Measurements from ENCODE around the gene TBC1D22A. TPM values are rescaled to one million over a fixed set of nuclear protein-coding genes. Genes with fewer than 3 reads are reported as not detected.
"Not testable (repeated sequence)": the region's sequence is repeated elsewhere in the genome, so short reads cannot be mapped to it uniquely, and the experiment has no call there.

Gene TBC1D22A
- total RNA-seq, 2 donors from 2014 or later: 29.5 to 34.8 TPM

DNA sequence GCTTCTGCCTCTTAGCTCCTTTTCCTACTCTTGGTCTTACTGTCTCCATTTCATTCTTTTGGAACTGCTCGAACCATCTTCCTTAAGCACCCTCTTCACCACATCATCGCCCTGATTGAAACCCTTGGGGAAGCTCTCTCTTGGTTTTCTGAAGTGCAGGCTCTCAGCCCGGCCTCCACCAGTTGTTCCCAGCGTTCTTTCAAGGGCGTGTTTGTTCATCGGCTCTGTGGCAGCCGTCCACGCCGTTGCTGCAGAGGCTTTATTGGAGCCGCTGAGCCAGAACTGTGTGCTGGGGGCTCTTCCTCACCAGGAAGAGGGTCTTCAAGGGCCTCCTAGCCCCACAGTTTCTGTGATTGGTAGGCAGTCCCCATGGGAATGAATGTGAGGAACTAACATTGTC, 214.1 kb downstream of the TBC1D22A start:
- ATAC-seq (replicated peaks in 1 of 2): no peak
- Mint-ChIP-seq H3K9me3 (no peaks in the 10 kb centered on the region), H3K36me3 (ENCODE audit: insufficient read depth in 2 of 2) (peaks cover 0 to 3% of the 10 kb centered on the region in 2 donors), H3K4me3 (no peak overlapping the region), H3K27ac (no peak overlapping the region), H3K27me3 (ENCODE audit: low read depth) (no peaks in the 10 kb centered on the region), H3K4me1 (ENCODE audit: low read depth) (no peaks in the 10 kb centered on the region)
- no peak for DNase-seq

DNA sequence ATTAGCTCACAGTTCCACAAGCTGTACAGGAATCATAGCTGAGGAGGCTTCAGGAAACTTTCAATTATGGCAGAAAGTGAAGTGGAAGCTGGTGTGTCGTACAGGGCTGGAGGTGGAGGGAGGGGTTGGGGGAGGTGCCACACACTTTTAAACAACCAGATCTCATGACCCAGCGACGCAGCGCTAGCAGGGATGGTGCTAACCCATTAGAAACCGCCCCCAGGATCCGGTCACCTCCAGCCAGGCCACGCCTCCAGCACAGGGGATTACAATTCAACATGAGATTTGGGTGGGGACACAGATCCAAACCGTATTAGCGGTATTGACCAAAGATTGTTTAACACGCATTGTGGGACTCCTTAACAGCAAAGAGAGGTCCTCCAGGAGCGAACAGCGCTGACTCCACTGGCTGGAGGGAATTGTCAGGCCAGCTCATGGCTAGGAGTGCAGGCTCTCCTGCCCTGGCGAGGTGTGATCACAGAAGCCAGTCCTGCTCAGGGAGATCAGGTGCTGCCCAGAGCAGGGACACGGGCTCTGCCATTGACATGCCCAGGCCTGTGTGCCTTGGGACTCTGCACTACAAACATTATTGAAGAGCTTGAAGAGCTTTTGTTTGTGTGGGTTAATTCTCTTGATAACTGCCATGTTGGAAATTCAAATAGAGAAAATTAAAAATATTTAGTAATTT, 215.3 kb downstream of the TBC1D22A start:
- Mint-ChIP-seq H3K27me3 (ENCODE audit: low read depth) (no peaks in the 10 kb centered on the region), H3K9me3 (no peaks in the 10 kb centered on the region), H3K4me1 (ENCODE audit: low read depth) (no peaks in the 10 kb centered on the region), H3K27ac (no peak overlapping the region), H3K36me3 (ENCODE audit: insufficient read depth in 2 of 2) (peaks cover 0 to 3% of the 10 kb centered on the region in 2 donors), H3K4me3 (no peak overlapping the region)
- DNase-seq: no peak
- no peak for ATAC-seq (replicated peaks in 1 of 2)

DNA sequence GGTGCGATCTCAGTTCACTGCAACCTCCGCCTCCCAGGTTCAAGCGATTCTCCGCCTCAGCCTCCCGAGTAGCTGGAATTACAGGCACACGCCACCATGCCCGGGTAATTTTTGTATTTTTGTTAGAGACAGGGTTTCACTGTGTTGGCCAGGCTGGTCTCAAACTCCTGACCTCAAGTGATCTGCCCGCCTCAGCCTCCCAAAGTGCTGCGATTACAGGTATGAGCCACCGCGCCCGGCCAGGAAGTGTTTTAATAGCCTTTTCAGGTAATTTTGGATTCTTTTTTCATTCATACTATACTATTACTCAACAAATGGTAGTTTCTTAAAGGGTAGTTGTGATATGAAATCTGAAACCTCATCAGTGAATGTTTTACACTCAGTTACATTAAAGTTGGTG, 216.2 kb downstream of the TBC1D22A start:
- DNase-seq; H3K4me3 Mint-ChIP-seq; H3K4me1 Mint-ChIP-seq (ENCODE audit: low read depth); H3K9me3 Mint-ChIP-seq; H3K36me3 Mint-ChIP-seq (ENCODE audit: insufficient read depth in 2 of 2); H3K27ac Mint-ChIP-seq; ATAC-seq (replicated peaks in 1 of 2); H3K27me3 Mint-ChIP-seq (ENCODE audit: low read depth): not testable (repeated sequence)

DNA sequence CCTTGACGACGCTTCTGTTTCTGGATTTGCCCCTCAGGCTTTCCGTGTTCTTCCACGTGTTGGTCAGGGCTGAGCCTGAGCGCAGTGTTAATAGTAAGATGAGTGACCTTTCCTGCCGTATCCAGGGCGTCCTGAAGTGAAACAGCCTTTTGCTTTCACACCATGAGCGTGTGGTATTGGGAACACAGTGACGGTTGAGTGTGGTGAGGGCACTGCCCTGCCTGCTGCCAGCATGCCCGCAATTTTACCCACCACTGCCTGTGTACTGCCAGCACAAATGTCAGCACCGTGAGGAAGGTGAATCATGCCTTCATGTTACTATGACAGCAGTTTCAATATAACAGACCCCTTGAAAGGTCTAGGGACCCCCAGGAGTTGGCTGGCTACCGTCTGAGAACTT, 217.1 kb downstream of the TBC1D22A start:
- Mint-ChIP-seq H3K27ac (no peak overlapping the region), H3K4me3 (no peak overlapping the region), H3K27me3 (ENCODE audit: low read depth) (no peaks in the 10 kb centered on the region), H3K4me1 (ENCODE audit: low read depth) (no peaks in the 10 kb centered on the region), H3K36me3 (ENCODE audit: insufficient read depth in 2 of 2) (peaks cover 0 to 3% of the 10 kb centered on the region in 2 donors), H3K9me3 (no peaks in the 10 kb centered on the region)
- ATAC-seq (replicated peaks in 1 of 2) (no peak), DNase-seq (no peak)

DNA sequence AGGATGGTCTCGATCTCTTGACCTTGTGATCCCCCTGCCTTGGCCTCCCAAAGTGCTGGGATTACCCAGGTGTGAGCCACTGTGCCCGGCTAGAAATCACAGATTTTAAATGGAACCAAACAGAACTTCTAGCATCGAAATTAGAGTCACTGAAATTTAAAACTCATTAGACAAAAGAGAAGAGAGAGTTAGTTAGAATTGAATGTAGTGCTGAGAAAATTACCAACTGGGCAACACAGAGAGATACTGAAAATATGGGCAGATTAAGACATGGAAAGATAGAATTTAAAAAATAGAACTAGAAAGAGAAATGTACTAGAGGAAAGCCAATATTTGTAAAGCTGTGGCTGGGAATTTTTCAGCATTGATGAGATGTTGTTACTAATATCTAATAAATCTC, 217.9 kb downstream of the TBC1D22A start:
- Mint-ChIP-seq H3K27ac (peak overlapping the region; percentile 25), H3K36me3 (ENCODE audit: insufficient read depth in 2 of 2) (peaks cover 0 to 3% of the 10 kb centered on the region in 2 donors), H3K27me3 (ENCODE audit: low read depth) (no peaks in the 10 kb centered on the region), H3K9me3 (no peaks in the 10 kb centered on the region), H3K4me1 (ENCODE audit: low read depth) (no peaks in the 10 kb centered on the region), H3K4me3 (no peak overlapping the region)
- DNase-seq: no peak
- ATAC-seq (replicated peaks in 1 of 2): no peak

DNA sequence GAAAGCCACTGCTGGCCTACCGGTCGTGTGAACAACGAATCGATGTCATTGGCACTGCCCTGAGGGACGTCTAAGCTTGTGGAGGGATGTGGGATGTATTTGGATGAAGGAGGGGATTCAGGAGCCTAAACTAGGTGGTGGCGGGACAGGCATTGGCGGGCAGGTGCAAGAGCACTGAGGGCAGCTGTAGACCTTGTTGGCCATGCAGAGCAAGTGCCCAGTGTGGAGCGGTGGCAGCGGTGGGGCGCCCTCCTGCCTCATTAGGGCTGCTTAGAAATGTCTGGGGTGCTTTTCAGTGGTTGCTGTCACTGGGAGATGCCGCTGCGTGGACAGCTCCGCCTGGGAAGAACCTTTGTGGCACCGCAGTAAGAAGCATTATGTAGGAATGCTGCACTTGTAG, 220.2 kb downstream of the TBC1D22A start:
- no peak overlapping the region for H3K27ac Mint-ChIP-seq
- no peaks in the 10 kb centered on the region for H3K4me1 Mint-ChIP-seq (ENCODE audit: low read depth)
- no peak for ATAC-seq (replicated peaks in 1 of 2)
- H3K27me3 Mint-ChIP-seq (ENCODE audit: low read depth): no peaks in the 10 kb centered on the region
- no peak for DNase-seq
- no peaks in the 10 kb centered on the region for H3K36me3 Mint-ChIP-seq (ENCODE audit: insufficient read depth in 2 of 2)
- H3K4me3 Mint-ChIP-seq: no peak overlapping the region
- H3K9me3 Mint-ChIP-seq: no peaks in the 10 kb centered on the region

DNA sequence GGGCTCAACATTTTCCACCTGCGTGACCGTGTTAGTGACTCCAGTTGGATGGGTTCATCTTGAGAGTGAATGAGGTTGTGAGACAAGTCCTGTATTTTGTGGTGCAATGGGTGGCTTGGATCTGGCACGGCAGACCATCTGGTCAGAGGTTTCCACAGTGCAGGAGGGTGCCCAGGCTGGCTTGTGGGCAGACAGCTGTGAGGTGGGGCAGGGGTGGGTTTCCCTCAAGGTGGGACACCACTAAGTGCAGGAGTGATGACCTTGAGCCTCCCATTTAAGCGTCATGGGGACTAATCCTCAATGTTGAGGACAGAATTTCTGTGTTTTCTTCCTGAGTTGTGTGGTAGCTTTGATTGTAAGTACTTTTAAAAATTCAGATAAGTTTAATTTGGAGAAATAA, 220.6 kb downstream of the TBC1D22A start:
- Mint-ChIP-seq H3K9me3 (no peaks in the 10 kb centered on the region), H3K36me3 (ENCODE audit: insufficient read depth in 2 of 2) (no peaks in the 10 kb centered on the region), H3K4me3 (no peak overlapping the region), H3K27me3 (ENCODE audit: low read depth) (no peaks in the 10 kb centered on the region), H3K27ac (no peak overlapping the region), H3K4me1 (ENCODE audit: low read depth) (no peaks in the 10 kb centered on the region)
- DNase-seq (no peak), ATAC-seq (replicated peaks in 1 of 2) (no peak)

DNA sequence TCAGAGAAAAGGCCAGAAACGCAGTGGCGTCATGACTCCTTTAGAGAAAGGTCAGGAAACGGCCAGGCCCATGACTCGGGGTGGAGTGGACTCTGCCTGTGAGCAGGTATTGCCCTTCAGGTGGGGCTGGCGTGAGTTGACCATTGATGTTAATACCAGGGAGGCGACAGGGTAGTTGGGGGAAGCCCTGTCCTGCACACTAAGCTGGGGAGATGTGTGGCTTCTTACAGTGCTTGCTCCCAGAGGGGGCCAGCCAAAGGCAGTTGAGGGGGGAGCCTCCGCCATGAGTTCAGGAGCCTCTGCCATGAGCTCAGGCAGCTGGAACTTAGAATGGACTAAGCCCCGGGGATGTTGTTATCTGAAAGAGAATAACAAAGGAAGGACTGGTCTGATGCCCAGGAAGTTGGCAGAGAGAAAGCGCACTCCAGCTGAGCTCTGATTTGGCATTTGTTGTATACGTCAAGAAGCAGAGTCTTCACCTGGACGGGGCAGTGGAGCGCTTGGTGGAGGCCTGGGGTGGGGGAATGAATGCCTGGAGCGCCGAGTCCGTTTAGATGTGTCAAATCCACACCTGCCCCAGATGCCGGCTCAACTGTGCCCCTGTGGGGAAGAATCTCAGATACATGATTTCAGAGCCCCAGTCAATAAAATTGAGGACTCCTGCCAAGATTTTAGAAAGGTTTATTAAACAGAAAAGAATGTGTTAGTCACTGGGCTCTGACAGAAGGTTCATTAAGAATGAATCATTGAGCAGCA, 222.5 kb downstream of the TBC1D22A start:
- H3K27ac Mint-ChIP-seq: no peak overlapping the region
- DNase-seq: no peak
- ATAC-seq (replicated peaks in 1 of 2): no peak
- no peaks in the 10 kb centered on the region for H3K27me3 Mint-ChIP-seq (ENCODE audit: low read depth)
- H3K4me3 Mint-ChIP-seq: no peak overlapping the region
- no peaks in the 10 kb centered on the region for H3K9me3 Mint-ChIP-seq
- H3K4me1 Mint-ChIP-seq (ENCODE audit: low read depth): no peaks in the 10 kb centered on the region
- H3K36me3 Mint-ChIP-seq (ENCODE audit: insufficient read depth in 2 of 2): no peaks in the 10 kb centered on the region

DNA sequence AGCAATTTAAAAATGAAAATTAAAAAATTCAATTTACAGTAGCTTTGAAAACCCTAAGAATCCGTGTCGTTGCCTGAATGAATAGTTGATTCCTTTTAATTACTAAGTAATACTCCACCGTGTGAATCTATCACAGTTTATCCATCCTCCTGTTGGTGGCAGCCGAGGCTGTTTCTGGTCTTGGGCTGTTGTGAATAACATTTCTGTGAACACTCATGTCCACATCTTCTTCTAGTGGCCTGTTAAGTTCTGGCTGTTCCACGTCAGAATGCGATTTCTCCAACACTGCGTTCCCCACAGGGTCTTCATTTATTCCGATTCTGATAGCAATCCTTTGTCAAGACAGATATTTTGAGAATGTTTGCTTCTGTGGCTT, 223.0 kb downstream of the TBC1D22A start:
- H3K27ac Mint-ChIP-seq: no peak overlapping the region
- no peaks in the 10 kb centered on the region for H3K36me3 Mint-ChIP-seq (ENCODE audit: insufficient read depth in 2 of 2)
- H3K4me3 Mint-ChIP-seq: no peak overlapping the region
- H3K27me3 Mint-ChIP-seq (ENCODE audit: low read depth): no peaks in the 10 kb centered on the region
- DNase-seq: no peak
- no peaks in the 10 kb centered on the region for H3K4me1 Mint-ChIP-seq (ENCODE audit: low read depth)
- no peaks in the 10 kb centered on the region for H3K9me3 Mint-ChIP-seq
- no peak for ATAC-seq (replicated peaks in 1 of 2)

DNA sequence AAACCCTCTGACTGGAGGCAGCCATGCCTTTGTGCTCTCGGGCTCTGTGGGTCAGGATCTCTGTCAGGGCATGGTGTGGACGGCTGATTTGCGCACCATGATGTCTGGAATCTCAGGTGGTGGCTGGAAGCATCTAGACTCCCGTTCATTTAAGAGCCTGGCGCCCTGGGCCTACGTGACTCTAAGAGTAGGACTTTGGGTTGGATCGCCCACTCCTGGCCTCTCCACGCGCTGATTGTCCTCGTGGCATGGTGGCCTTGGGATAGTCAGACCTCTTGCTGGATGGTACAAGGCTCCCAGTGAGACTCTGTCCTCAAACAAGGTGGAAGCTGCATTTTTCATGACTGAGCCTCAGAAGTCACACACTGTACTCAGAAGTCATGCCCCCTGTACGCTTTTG, 224.3 kb downstream of the TBC1D22A start:
- Mint-ChIP-seq H3K27ac (no peak overlapping the region), H3K27me3 (ENCODE audit: low read depth) (no peaks in the 10 kb centered on the region), H3K36me3 (ENCODE audit: insufficient read depth in 2 of 2) (no peaks in the 10 kb centered on the region), H3K4me3 (no peak overlapping the region), H3K9me3 (no peaks in the 10 kb centered on the region), H3K4me1 (ENCODE audit: low read depth) (no peaks in the 10 kb centered on the region)
- no peak for ATAC-seq (replicated peaks in 1 of 2)
- no peak for DNase-seq

DNA sequence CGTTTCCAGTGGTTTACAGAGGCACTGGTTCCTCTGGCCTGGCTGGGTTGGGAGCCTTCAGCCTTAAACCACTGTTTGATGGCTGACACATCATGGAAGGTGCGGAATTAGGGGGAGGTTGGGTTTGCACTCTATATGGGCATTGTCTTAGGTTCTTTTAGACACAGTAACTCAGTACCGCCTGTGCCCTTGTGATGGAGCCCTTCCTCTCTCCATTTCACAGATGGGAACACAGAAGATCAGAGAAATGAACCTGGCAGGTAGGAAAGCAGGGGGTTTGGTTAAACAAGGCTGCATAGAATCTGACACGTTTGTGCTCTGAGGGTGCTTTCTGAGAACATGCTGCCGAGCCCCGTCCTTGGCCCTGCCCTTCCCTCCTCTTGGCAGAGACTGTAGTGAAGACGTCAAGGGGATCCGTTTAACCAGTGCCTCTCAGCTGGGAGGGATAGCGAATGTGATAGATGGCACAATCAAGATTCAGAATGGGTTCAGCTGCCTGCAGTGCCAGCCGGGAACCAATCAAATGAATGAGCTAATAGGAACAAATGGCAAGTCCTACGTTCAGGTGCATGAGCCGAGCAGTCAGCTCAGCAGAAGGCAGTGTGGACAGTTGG, 228.6 kb downstream of the TBC1D22A start:
- H3K4me3 Mint-ChIP-seq: no peak overlapping the region
- ATAC-seq (replicated peaks in 1 of 2): no peak
- H3K9me3 Mint-ChIP-seq: no peaks in the 10 kb centered on the region
- H3K4me1 Mint-ChIP-seq (ENCODE audit: low read depth): no peaks in the 10 kb centered on the region
- no peak overlapping the region for H3K27ac Mint-ChIP-seq
- no peaks in the 10 kb centered on the region for H3K27me3 Mint-ChIP-seq (ENCODE audit: low read depth)
- no peak for DNase-seq
- no peaks in the 10 kb centered on the region for H3K36me3 Mint-ChIP-seq (ENCODE audit: insufficient read depth in 2 of 2)

DNA sequence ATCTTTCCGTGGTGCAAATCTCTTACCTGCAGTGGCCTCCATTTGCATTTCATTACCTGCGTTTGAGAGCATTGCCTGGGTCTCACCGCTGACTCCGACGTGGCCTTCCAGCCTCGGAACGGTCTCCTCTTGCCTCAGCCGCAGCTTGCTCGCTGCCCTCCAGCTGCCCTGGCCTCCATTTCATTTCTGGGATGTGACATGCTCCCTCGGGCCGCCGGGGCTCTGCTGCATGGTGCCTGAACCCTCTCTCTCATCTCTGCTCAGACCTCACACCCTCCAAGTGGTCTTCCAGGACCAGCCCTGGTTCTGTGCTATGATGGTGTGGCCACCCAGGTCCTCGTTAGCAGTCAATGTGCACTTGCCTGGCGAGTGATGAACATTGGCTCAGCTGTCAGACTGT, 229.2 kb downstream of the TBC1D22A start:
- ATAC-seq (replicated peaks in 1 of 2) (no peak), DNase-seq (no peak)
- H3K4me1 Mint-ChIP-seq (ENCODE audit: low read depth): no peaks in the 10 kb centered on the region
- no peaks in the 10 kb centered on the region for H3K9me3 Mint-ChIP-seq
- H3K27me3 Mint-ChIP-seq (ENCODE audit: low read depth): no peaks in the 10 kb centered on the region
- H3K27ac Mint-ChIP-seq: no peak overlapping the region
- H3K36me3 Mint-ChIP-seq (ENCODE audit: insufficient read depth in 2 of 2): no peaks in the 10 kb centered on the region
- no peak overlapping the region for H3K4me3 Mint-ChIP-seq

DNA sequence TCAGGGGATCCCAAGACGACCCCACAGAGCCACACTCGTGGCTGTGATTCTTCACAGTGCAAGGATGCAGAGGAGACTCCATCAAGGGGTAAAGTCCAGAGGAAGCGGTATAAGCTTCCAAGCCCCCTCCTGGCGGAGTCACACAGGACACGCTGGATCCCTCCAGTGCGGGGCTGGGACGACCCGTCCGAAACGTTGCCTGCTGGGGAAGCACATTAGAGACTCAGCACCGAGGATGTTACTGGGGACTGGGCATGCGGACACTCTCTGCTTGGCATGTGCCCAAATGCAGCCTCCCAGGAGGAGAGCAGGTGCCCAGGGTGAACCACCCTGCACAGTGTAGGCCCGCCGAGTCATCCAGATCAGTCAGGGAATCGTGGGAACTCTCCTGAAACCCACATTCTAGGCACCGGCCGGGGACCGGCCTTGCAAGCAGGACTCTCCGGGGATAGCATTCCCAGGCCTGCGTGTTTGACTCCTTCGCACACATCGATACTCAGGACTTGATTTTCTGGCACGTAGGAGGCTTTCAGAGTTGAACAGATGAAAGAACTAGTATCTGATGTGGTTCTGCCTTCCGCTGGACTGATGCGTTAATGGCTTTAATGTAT, 229.8 kb downstream of the TBC1D22A start:
- ATAC-seq (replicated peaks in 1 of 2) (no peak), DNase-seq (no peak)
- no peak overlapping the region for H3K27ac Mint-ChIP-seq
- no peaks in the 10 kb centered on the region for H3K4me1 Mint-ChIP-seq (ENCODE audit: low read depth)
- H3K9me3 Mint-ChIP-seq: no peaks in the 10 kb centered on the region
- H3K36me3 Mint-ChIP-seq (ENCODE audit: insufficient read depth in 2 of 2): no peaks in the 10 kb centered on the region
- H3K27me3 Mint-ChIP-seq (ENCODE audit: low read depth): no peaks in the 10 kb centered on the region
- H3K4me3 Mint-ChIP-seq: no peak overlapping the region

All from activated T-cell treated with anti-CD3 and anti-CD28 coated beads, Interleukin-2, amount 50 U/mL, for 72 hours (primary cell).